Stimulated activated memory B cell treated with anti-CD40 and anti-IgM and Interleukin-4, amounts not matched to agents 10 μg/mL and 1 μg/mL and 100 μg/mL, for 72 hours (primary cell): ENCODE data around the gene C18orf54.
A peak's percentile ranks its signal among the peaks of the same experiment; 100 is the strongest.
"Not testable (repeated sequence)": the region's sequence is repeated elsewhere in the genome, so short reads cannot be mapped to it uniquely, and the experiment has no call there.

Experiments
- ATAC-seq: fragments of 150-1000 bp; cut with Tn5 transposase; 2 replicates; pipeline ENCODE4 v1.10.0; 2021
- H3K27ac Mint-ChIP-seq: one replicate; pipeline ENCODE4 v1.8.0; 2022; ENCODE audit warnings: mild to moderate bottlenecking, mixed read lengths
- H3K27me3 Mint-ChIP-seq: one replicate; pipeline ENCODE4 v1.8.0; 2022; ENCODE audit warnings: mixed read lengths
- H3K36me3 Mint-ChIP-seq: one replicate; pipeline ENCODE4 v1.8.0; 2022; ENCODE audit warnings: mixed read lengths
- H3K4me1 Mint-ChIP-seq: one replicate; pipeline ENCODE4 v1.8.0; 2022; ENCODE audit warnings: mixed read lengths
- H3K4me3 Mint-ChIP-seq: one replicate; pipeline ENCODE4 v1.8.0; 2022; ENCODE audit warnings: mild to moderate bottlenecking, moderate library complexity, mixed read lengths
- H3K9me3 Mint-ChIP-seq: one replicate; pipeline ENCODE4 v1.8.0; 2022; ENCODE audit warnings: mixed read lengths

The C18orf54 gene

GRCh38 chr18:54360406-54360805 is 2.7 kb downstream of the C18orf54 start:
- Mint-ChIP-seq H3K4me1 (peaks cover 15% of the 10 kb centered on the region), H3K36me3 (peaks cover 16% of the 10 kb centered on the region), H3K4me3 (no peak overlapping the region), H3K9me3 (no peaks in the 10 kb centered on the region), H3K27ac (no peak overlapping the region), H3K27me3 (no peaks in the 10 kb centered on the region)
- ATAC-seq = no peak

GRCh38 chr18:54378057-54378456 is 20.4 kb downstream of the C18orf54 start:
- Mint-ChIP-seq H3K27me3 (no peaks in the 10 kb centered on the region), H3K4me1 (no peaks in the 10 kb centered on the region), H3K9me3 (no peaks in the 10 kb centered on the region), H3K4me3 (no peak overlapping the region), H3K36me3 (peaks cover 6% of the 10 kb centered on the region), H3K27ac (no peak overlapping the region)
- ATAC-seq = no peak

- Mint-ChIP-seq H3K9me3 (no peaks in the 10 kb centered on the region), H3K27me3 (no peaks in the 10 kb centered on the region), H3K4me1 (no peaks in the 10 kb centered on the region), H3K27ac (no peak overlapping the region), H3K36me3 (no peaks in the 10 kb centered on the region), H3K4me3 (no peak overlapping the region)
- ATAC-seq = no peak
Measured at GRCh38 chr18:54381640-54382039, 23.9 kb downstream of the C18orf54 start.

GRCh38 chr18:54382076-54382475 is 24.4 kb downstream of the C18orf54 start:
- Mint-ChIP-seq H3K27ac (no peak overlapping the region), H3K4me1 (no peaks in the 10 kb centered on the region), H3K9me3 (no peaks in the 10 kb centered on the region), H3K4me3 (no peak overlapping the region), H3K27me3 (no peaks in the 10 kb centered on the region), H3K36me3 (no peaks in the 10 kb centered on the region)
- no peak for ATAC-seq

GRCh38 chr18:54382733-54383252 is 25.1 kb downstream of the C18orf54 start:
- H3K9me3 Mint-ChIP-seq = no peaks in the 10 kb centered on the region
- H3K4me3 Mint-ChIP-seq = no peak overlapping the region
- H3K27me3 Mint-ChIP-seq = no peaks in the 10 kb centered on the region
- H3K27ac Mint-ChIP-seq = no peak overlapping the region
- ATAC-seq = no peak
- no peaks in the 10 kb centered on the region for H3K36me3 Mint-ChIP-seq
- no peaks in the 10 kb centered on the region for H3K4me1 Mint-ChIP-seq

GRCh38 chr18:54386043-54386442 is 28.3 kb downstream of the C18orf54 start:
- H3K36me3 Mint-ChIP-seq = no peaks in the 10 kb centered on the region
- no peaks in the 10 kb centered on the region for H3K9me3 Mint-ChIP-seq
- H3K27ac Mint-ChIP-seq = no peak overlapping the region
- H3K27me3 Mint-ChIP-seq = peaks cover 8% of the 10 kb centered on the region
- no peak overlapping the region for H3K4me3 Mint-ChIP-seq
- no peak for ATAC-seq
- no peaks in the 10 kb centered on the region for H3K4me1 Mint-ChIP-seq

DNA sequence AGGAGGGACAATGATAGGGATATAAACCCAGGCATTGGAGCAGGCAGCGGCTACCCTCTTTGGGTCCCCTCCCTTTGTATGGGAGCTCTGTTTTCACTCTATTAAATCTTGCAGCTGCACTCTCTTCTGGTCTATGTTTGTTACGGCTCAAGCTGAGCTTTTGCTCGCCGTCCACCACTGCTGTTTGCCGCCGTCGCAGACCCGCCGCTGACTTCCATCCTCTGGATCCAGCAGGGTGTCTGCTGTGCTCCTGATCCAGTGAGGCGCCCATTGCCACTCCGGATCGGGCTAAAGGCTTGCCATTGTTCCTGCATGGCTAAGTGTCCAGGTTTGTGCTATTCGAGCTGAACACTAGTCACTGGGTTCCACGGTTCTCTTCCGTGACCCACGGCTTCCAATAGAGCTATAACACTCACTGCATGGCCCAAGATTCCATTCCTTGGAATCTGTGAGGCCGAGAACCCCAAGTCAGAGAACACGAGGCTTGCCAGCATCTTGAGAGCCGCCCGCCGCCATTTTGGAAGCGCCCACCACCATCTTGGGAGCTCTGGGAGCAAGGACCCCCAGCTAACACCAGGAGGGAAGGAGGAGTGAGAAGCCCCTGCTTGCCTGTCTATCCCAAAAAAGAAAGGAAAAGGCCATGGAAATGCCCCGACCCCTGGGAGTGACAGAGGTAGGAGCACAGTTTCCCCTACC is 29.2 kb downstream of the C18orf54 start:
- not testable (repeated sequence) for H3K4me3 Mint-ChIP-seq, ATAC-seq, H3K27me3 Mint-ChIP-seq, H3K36me3 Mint-ChIP-seq, H3K27ac Mint-ChIP-seq, H3K4me1 Mint-ChIP-seq, H3K9me3 Mint-ChIP-seq

DNA sequence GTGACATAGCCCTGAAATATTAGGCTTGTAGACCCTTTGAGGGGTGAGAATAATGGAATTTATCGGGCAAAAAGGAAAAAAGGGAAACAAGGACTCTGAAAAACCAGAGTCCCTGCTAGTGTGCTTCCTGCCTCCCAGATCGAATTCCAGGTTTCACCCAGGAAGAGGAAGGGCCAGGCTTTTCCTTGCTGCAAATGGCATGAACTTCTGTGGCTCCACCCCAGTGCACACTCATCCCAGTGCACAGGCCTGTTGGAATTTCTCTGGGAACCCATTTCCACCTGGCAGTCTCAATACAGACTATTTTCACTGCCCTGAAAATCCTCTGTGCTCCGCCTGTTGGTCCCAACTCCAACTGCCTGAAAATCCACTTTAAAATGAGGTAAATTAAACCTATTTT is 29.9 kb downstream of the C18orf54 start:
- no peaks in the 10 kb centered on the region for H3K36me3 Mint-ChIP-seq
- no peak for ATAC-seq

GRCh38 chr18:54388203-54389142 is 30.8 kb downstream of the C18orf54 start:
- H3K4me3 Mint-ChIP-seq = no peak overlapping the region

More for the DNA sequence above, 29.9 kb downstream of the C18orf54 start:
- H3K9me3 Mint-ChIP-seq = no peaks in the 10 kb centered on the region
- H3K27me3 Mint-ChIP-seq = peaks cover 8% of the 10 kb centered on the region
- H3K27ac Mint-ChIP-seq = no peak overlapping the region
- H3K4me1 Mint-ChIP-seq = no peaks in the 10 kb centered on the region
- no peak overlapping the region for H3K4me3 Mint-ChIP-seq

GRCh38 chr18:54389143-54389505 is 31.4 kb downstream of the C18orf54 start:
- H3K4me3 Mint-ChIP-seq = no peak overlapping the region
- H3K4me1 Mint-ChIP-seq = no peaks in the 10 kb centered on the region
- no peak overlapping the region for H3K27ac Mint-ChIP-seq
- H3K27me3 Mint-ChIP-seq = peaks cover 8% of the 10 kb centered on the region
- ATAC-seq = no peak
- H3K9me3 Mint-ChIP-seq = no peaks in the 10 kb centered on the region
- H3K36me3 Mint-ChIP-seq = no peaks in the 10 kb centered on the region

More at GRCh38 chr18:54388203-54389142, 30.8 kb downstream of the C18orf54 start:
- peak; percentile 69 for ATAC-seq
- no peak overlapping the region for H3K27ac Mint-ChIP-seq
- H3K4me1 Mint-ChIP-seq = no peaks in the 10 kb centered on the region
- H3K9me3 Mint-ChIP-seq = no peaks in the 10 kb centered on the region
- no peaks in the 10 kb centered on the region for H3K36me3 Mint-ChIP-seq
- H3K27me3 Mint-ChIP-seq = peaks cover 8% of the 10 kb centered on the region

- H3K36me3 Mint-ChIP-seq = no peaks in the 10 kb centered on the region
- peaks cover 8% of the 10 kb centered on the region for H3K27me3 Mint-ChIP-seq
- ATAC-seq = no peak
- H3K4me1 Mint-ChIP-seq = no peaks in the 10 kb centered on the region
- H3K4me3 Mint-ChIP-seq = no peak overlapping the region
- no peak overlapping the region for H3K27ac Mint-ChIP-seq
- no peaks in the 10 kb centered on the region for H3K9me3 Mint-ChIP-seq
Measured at GRCh38 chr18:54390838-54391237, 33.1 kb downstream of the C18orf54 start.

GRCh38 chr18:54392543-54393023 is 34.9 kb downstream of the C18orf54 start:
- Mint-ChIP-seq H3K9me3 (no peaks in the 10 kb centered on the region), H3K27ac (no peak overlapping the region), H3K36me3 (no peaks in the 10 kb centered on the region), H3K27me3 (peaks cover 8% of the 10 kb centered on the region), H3K4me1 (no peaks in the 10 kb centered on the region), H3K4me3 (no peak overlapping the region)
- ATAC-seq = peak; percentile 64

- H3K27ac Mint-ChIP-seq = no peak overlapping the region
- H3K4me3 Mint-ChIP-seq = no peak overlapping the region
- no peaks in the 10 kb centered on the region for H3K9me3 Mint-ChIP-seq
- peaks cover 8% of the 10 kb centered on the region for H3K27me3 Mint-ChIP-seq
- no peaks in the 10 kb centered on the region for H3K4me1 Mint-ChIP-seq
- no peak for ATAC-seq
- H3K36me3 Mint-ChIP-seq = no peaks in the 10 kb centered on the region
Measured at GRCh38 chr18:54393648-54394294, 36.1 kb downstream of the C18orf54 start.

- no peaks in the 10 kb centered on the region for H3K4me1 Mint-ChIP-seq
- no peak overlapping the region for H3K4me3 Mint-ChIP-seq
- peak; percentile 55 for ATAC-seq
- no peaks in the 10 kb centered on the region for H3K27me3 Mint-ChIP-seq
- H3K27ac Mint-ChIP-seq = no peak overlapping the region
- H3K36me3 Mint-ChIP-seq = no peaks in the 10 kb centered on the region
- no peaks in the 10 kb centered on the region for H3K9me3 Mint-ChIP-seq
Measured at GRCh38 chr18:54396760-54397159, 39.1 kb downstream of the C18orf54 start.

DNA sequence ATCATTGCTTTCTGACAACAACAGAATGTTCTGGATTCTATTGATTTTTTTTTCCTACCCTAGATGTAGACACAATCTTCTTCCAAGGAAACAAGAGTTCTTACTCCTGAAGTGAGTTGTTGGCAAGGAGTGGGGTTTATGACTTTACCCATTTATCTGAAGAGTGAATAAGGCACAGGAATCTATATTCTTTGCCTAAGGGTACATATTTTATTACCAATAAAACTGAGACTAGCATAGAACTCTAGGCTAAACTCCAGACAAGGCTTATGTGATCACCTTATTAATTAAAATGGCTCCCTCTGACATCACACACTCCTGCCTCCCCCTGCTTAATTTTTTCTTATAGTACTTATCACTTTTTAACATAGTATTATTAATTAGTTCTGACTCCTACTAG is 47.6 kb downstream of the C18orf54 start:
- H3K4me1 Mint-ChIP-seq = no peaks in the 10 kb centered on the region
- ATAC-seq = no peak
- no peak overlapping the region for H3K4me3 Mint-ChIP-seq
- H3K27me3 Mint-ChIP-seq = peaks cover 34% of the 10 kb centered on the region
- H3K9me3 Mint-ChIP-seq = no peaks in the 10 kb centered on the region
- H3K27ac Mint-ChIP-seq = no peak overlapping the region
- no peaks in the 10 kb centered on the region for H3K36me3 Mint-ChIP-seq
